Testis (tissue), 3 donors: ENCODE measurements around the gene RPTOR. TPM values are rescaled to one million over a fixed set of nuclear protein-coding genes. Genes with fewer than 3 reads are reported as not detected.

Source experiments
- DNase-seq: peaks from one replicate; pipeline ENCODE4 v3.0.0-alpha.2; 2019
- H3K27ac ChIP-seq, 2 donors: fragments of 200-600 bp; sonication (generic); one replicate each; pipeline ENCODE4 v1.5.1; 2019
- H3K27me3 ChIP-seq: fragments of 200-600 bp; sonication (generic); one replicate; pipeline ENCODE4 v1.5.1; 2019
- H3K36me3 ChIP-seq: fragments of 200-600 bp; sonication (generic); one replicate; pipeline ENCODE4 v1.5.1; 2017; ENCODE audit warnings: low read depth; ENCODE audit errors: missing control alignments
- H3K4me1 ChIP-seq: fragments of 200-600 bp; sonication (generic); one replicate; pipeline ENCODE4 v1.5.1; 2019
- H3K4me3 ChIP-seq, 2 donors: fragments of 200-600 bp; sonication (generic); one replicate each; pipeline ENCODE4 v1.5.1; 2017 to 2019
- H3K9me3 ChIP-seq: fragments of 200-600 bp; sonication (generic); one replicate; pipeline ENCODE4 v1.5.1; 2017
- CTCF ChIP-seq, 3 experiments: fragments of 450-650 bp in 2 of 3; fragments of 200-600 bp in 1 of 3; sonication (generic) in 1 of 3; IDR thresholded peaks; one replicate each; pipeline ENCODE4 v1.5.1; 2016 to 2019; ENCODE audit warnings: antibody characterized with exemption in 3 of 3, mild to moderate bottlenecking in 2 of 3, moderate library complexity in 1 of 3
- POLR2A ChIP-seq: fragments of 450-650 bp; IDR thresholded peaks from one replicate; pipeline ENCODE4 v1.6.1; 2017; ENCODE audit warnings: antibody characterized with exemption, mild to moderate bottlenecking, moderate library complexity
- WGBS, 2 donors: methylation state at CpG; one replicate each; pipeline ENCODE4 v1.1.5; 2018; 5-methylcytosine and 5-hydroxymethylcytosine counted together
- intact Hi-C: fragments of 100-400 bp; cut with DNase I; formaldehyde crosslinking; loops from one replicate; pipeline ENCODE4 v1.15.1; 2023; ENCODE audit warnings: low total_unique reads
- polyA plus RNA-seq: library from polyadenylated mRNA; stranded (reverse); fragments of 350-450 nt; fragmentation: Illumina TruSeq; extraction: RNeasy Lipid Tissue Mini Kit (QIAGEN cat#74804); gene quantifications from one replicate; pipeline ENCODE4 v1.2.3, GENCODE V29; 2014; ENCODE audit warnings: low read depth, low replicate concordance; ENCODE audit not compliant: insufficient read depth
- total RNA-seq, 2 donors: library from RNA; depleted of rRNA; stranded (reverse); fragments of >200 nt; gene quantifications; one replicate each; pipeline ENCODE4 v1.2.3, GENCODE V29; 2016

The RPTOR gene
- total and polyA plus RNA-seq, 3 donors from 2014 or later, result 21.8 to 68.3 (median 56.6) TPM

DNA sequence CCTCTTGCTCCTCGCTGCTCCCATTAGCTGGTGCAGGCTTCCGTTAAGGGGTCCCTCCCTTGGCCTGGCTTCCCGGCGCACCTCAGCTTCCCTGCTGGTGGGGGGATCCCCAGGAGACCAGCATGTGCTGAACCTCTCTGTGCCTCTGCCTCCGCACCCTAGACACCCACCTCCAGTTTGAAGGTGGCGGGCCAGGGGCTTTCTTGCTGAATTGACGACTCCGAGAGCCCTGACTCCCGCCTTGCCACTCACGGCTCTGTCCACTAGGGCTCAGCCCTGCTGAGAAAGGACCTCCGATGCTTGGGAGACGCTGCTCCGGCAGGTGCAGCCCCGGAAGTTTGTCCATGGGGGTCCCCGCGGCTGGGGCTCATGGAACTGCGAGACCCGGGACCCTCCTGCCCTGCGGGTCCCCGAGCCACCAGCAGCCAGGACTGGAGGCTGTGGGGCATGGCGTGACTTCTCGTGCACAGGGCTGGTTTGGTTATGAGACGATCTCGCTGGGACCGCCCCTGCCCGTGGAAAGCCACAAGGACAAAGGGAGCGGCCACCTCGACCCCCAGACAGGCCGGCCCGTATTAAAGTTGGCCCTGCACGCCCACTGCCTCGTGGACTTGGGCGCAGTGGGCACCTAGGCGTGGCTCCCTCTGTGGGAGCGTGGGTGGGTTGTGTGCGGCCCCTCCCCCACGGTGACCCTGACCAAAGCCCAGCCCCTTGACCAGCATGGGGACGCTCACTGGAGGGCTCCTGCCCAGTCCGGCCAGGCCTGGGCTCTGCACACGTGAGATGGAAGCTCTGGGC, 455.1 kb downstream of the RPTOR start:
- Histone ChIP-seq H3K27me3 (no peaks in the 10 kb centered on the region), H3K4me1 (peaks cover 8% of the 10 kb centered on the region), H3K27ac (no peak overlapping the region), H3K4me3 (no peak overlapping the region), H3K36me3 (no peaks in the 10 kb centered on the region), H3K9me3 (no peaks in the 10 kb centered on the region)
- intact Hi-C loops, result no loop called here
- 90 to 93% methylated on average over 2 to 40 of the region's 40 CpGs for WGBS, 2 donors
- no peak for TF ChIP-seq CTCF (IDR thresholded peaks at IDR 0.05)
- TF ChIP-seq POLR2A, result no peak
- no peak for DNase-seq

GRCh38 chr17:81000334-81000630, 455.6 kb downstream of the RPTOR start:
- intact Hi-C loops, result no loop called here
- Histone ChIP-seq H3K27ac (no peak overlapping the region), H3K9me3 (no peaks in the 10 kb centered on the region), H3K27me3 (no peaks in the 10 kb centered on the region), H3K36me3 (no peaks in the 10 kb centered on the region), H3K4me3 (no peak overlapping the region), H3K4me1 (peaks cover 8% of the 10 kb centered on the region)
- TF ChIP-seq CTCF (IDR thresholded peaks at IDR 0.05) (no peak), POLR2A (no peak)
- 93 to 98% methylated on average over 3 to 8 of the region's 8 CpGs for WGBS, 2 donors
- DNase-seq, result no peak

GRCh38 chr17:81000631-81001357, 456.2 kb downstream of the RPTOR start:
- H3K4me3 ChIP-seq, result no peak overlapping the region
- H3K27ac ChIP-seq, result no peak overlapping the region
- TF ChIP-seq POLR2A, result no peak
- TF ChIP-seq CTCF (IDR thresholded peaks at IDR 0.05), result no peak
- H3K27me3 ChIP-seq, result no peaks in the 10 kb centered on the region
- peaks cover 8% of the 10 kb centered on the region for H3K4me1 ChIP-seq
- H3K9me3 ChIP-seq, result no peaks in the 10 kb centered on the region
- no peak for DNase-seq
- 57 to 73% methylated on average over 8 to 18 of the region's 18 CpGs for WGBS, 2 donors
- no peaks in the 10 kb centered on the region for H3K36me3 ChIP-seq
- intact Hi-C loops, result no loop called here

DNA sequence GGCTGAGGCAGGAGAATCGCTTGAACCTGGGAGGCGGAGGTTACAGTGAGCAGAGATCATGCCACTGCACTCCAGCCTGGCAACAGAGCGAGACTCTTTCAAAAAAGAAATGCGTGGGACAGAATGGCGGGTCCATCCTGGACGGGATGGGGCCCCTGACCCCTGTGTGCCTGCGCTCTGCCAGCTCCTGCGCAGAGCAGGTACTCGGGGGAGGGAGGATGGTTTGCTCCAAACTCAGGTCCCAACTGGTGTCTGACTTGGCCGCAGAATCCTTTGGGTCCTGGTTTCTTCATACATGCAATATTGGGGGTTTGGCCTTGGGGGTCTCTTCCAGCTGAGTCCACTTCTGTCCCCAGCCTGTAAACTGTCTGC, 457.4 kb downstream of the RPTOR start:
- Histone ChIP-seq H3K27ac (no peak overlapping the region), H3K4me3 (no peak overlapping the region), H3K9me3 (no peaks in the 10 kb centered on the region), H3K27me3 (no peaks in the 10 kb centered on the region), H3K4me1 (peaks cover 8% of the 10 kb centered on the region), H3K36me3 (no peaks in the 10 kb centered on the region)
- no peak for DNase-seq
- TF ChIP-seq CTCF (IDR thresholded peaks at IDR 0.05) (no peak), POLR2A (no peak)
- 71 to 77% methylated on average over 10 of the region's 10 CpGs for WGBS, 2 donors
- intact Hi-C loops, result no loop called here
